ENCODE data around the gene DIABLO. TPM values are rescaled to one million over a fixed set of nuclear protein-coding genes. Genes with fewer than 3 reads are reported as not detected.

DIABLO gene
- total RNA-seq, 1 experiment from 2014 or later = 93.7 TPM

DNA sequence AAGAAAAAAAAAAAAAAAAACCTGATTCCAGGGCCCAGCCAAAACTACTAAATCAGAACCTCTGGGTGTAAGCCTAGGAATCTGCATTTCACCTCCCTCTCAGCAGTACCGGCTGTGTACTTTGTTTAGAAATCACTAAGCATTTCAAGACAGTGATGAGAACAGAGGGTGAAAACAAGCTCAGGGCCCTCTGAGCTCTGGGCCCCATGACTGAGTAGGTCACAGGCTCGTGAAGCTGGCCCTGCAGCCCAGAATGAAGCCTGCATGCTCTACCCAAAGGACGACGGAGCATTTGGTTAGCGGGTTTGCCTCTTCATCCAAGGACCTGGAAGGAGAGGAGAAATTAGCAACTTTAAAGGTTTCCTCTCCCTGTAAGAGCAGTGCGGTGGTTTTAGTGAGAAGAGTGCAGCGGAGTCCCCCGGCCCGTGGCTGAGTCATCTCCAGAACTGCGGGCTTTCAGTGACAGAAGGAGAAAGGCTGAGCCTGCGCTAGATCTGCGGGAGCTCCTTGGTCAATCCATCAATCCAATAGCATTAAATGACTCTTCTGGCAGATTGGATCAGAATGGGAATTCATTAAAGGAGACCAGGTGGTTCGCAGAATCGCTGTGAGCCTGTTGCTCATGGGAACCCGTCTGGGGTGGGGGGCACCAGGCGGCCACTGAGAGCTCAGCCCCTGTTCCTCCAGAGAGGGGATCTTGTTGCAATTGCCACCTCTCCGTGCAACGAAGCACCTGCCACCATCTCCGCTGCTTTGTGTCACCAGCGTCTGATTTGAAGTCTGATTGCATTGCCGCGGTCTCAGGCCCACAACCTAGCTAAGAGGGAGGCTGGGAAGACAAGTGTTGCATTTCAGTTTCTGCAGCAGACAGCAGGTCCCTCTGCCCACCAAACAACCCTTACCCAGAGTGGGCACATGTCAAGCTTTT, 59.2 kb downstream of the DIABLO start:
- in situ Hi-C loops (cut with HindIII; ENCODE audit: low sequenced_read_pairs) = no loop called here
- no peak for DNase-seq (ENCODE audit: low spot score)

DNA sequence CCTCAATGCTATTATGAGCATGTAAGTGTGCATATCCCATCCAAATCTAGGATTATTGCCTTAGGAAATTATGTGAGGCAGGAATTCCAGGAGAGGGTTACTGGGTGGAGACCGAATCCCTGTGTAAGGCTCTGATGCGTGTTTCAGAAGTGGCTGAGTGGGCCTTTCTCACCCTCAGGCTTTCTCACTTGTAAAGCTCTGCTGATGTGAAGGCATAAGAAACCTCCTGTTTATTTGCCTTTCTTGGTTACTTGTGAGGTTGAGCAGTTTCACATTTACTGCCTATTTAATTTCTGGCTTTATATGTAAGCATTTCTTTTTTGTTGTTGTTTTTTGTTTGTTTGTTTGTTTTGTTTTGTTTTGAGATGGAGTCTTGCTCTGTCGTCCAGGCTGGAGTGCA, 62.9 kb downstream of the DIABLO start:
- in situ Hi-C loops (cut with HindIII; ENCODE audit: low sequenced_read_pairs) = no loop called here

DNA sequence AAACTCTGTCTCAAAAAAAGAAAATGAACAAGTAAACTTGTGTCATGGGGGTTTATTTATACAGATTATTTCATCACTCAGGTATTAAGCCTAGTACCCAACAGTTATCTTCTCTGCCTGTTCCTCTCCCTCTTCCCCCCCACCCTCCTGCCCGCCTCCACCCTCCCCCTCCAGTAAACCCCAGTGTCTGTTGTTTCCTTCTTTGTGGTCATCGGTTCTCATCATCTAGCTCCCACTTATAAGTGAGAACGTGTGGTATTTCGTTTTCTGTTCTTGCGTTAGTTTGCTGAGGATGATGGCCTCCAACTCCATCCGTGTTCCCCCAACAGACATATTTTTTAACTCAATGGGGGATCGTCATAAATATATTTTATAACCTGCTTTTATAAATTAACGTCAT, 64.2 kb downstream of the DIABLO start:
- in situ Hi-C loops (cut with HindIII; ENCODE audit: low sequenced_read_pairs) = no loop called here
- no peak for DNase-seq (ENCODE audit: low spot score)

More for the DNA sequence above, 62.9 kb downstream of the DIABLO start:
- DNase-seq (ENCODE audit: low spot score) = no peak

GRCh38 chr12:122160761-122161160, 65.1 kb downstream of the DIABLO start:
- in situ Hi-C loops (cut with HindIII; ENCODE audit: low sequenced_read_pairs) = no loop called here
- DNase-seq (ENCODE audit: low spot score) = no peak

DNA sequence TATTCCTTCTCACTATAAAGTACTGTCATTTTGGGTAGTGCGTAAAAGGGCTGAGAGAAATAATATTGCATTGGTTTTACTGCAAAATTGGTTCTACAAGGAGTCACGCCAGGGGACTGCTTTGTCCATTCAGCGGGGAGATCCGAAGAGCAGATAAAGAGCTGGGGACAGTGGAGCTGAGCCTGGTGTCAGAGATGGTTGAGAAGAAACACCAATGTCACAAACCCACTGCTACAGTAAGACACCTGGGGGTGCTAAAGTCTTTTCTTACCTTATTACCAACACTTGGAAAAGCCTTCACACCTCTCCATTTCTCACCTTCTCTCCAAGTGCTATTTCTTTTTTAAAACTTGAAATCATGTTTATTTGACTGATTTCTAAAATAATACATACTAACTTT, 66.0 kb downstream of the DIABLO start:
- DNase-seq (ENCODE audit: low spot score) = no peak
- in situ Hi-C loops (cut with HindIII; ENCODE audit: low sequenced_read_pairs) = no loop called here

DNA sequence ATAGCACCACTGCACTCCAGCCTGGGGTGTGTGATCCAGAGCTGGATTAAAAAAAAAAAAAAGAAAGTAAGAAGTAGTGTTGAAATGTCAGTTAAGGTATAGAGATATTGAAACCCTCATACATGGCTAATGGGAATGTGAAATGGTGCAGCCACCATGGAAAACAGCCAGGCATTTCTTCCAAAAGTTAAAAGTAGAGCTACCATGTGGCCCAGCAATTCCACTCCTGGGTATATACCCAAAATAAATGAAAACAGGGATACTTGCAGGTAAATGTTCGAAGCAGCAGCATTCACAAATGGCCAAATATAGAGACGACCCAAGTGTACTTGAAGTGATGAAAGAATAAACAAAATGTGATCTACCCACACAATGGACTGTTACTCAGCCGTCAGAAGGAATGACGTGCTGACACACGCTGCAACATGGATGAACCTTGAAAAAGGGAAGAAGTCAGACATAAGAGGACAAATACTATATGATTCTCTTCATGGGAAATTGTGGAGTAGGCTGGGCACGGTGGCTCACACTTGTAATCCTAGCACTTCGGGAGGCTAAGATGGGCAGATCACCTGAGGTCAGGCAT, 67.1 kb downstream of the DIABLO start:
- in situ Hi-C loops (cut with HindIII; ENCODE audit: low sequenced_read_pairs) = no loop called here
- no peak for DNase-seq (ENCODE audit: low spot score)

Other genes with a start within 250 kb of the DIABLO start
- 10.6 and 16.1 TPM in 2 replicates for gene BCL7A, start 204.2 kb downstream of the DIABLO start, total RNA-seq (2014; rRNA removed; shearing (Covaris generic))
- gene MLXIP, start 147.3 kb downstream of the DIABLO start, total RNA-seq (2014; rRNA removed; shearing (Covaris generic)) = 4.3 and 4.6 TPM in 2 replicates
- not detected in 2 replicates for gene IL31, start 51.8 kb downstream of the DIABLO start, total RNA-seq (2014; rRNA removed; shearing (Covaris generic))
- not detected in 2 replicates for gene LRRC43, start 42.9 kb downstream of the DIABLO start, total RNA-seq (2014; rRNA removed; shearing (Covaris generic))
- gene B3GNT4, start 22.3 kb downstream of the DIABLO start, total RNA-seq (2014; rRNA removed; shearing (Covaris generic)) = 0.06 and 2.5 TPM in 2 replicates
- 37.1 and 65.0 TPM in 2 replicates for gene VPS33A, start 40.4 kb upstream of the DIABLO start, total RNA-seq (2014; rRNA removed; shearing (Covaris generic))
- gene CLIP1, start 196.6 kb upstream of the DIABLO start, total RNA-seq (2014; rRNA removed; shearing (Covaris generic)) = 19.7 and 21.6 TPM in 2 replicates